B cell (primary cell): ENCODE results near the gene PGS1.

Source experiments
- CTCF ChIP-seq: fragments of 200-600 bp; IDR thresholded peaks from one replicate; pipeline ENCODE4 v1.8.0; 2022; ENCODE audit warnings: antibody characterized with exemption, mild to moderate bottlenecking
- EZH2 ChIP-seq: IDR thresholded peaks from 2 replicates; pipeline ENCODE4 v1.6.1; 2012; ENCODE audit warnings: borderline replicate concordance, low read depth, mild to moderate bottlenecking, moderate library complexity, low read length; ENCODE audit not compliant: insufficient read depth, poor library complexity, severe bottlenecking

- TF ChIP-seq CTCF (no peak), EZH2 (no peak)
Measured at GRCh38 chr17:78397681-78398101, 19.2 kb downstream of the PGS1 start.
